RWPE2 (cell line): ENCODE data around the gene EXOC6B.
"Not testable (repeated sequence)": the region's sequence is repeated elsewhere in the genome, so short reads cannot be mapped to it uniquely, and the experiment has no call there.

Source experiments
- ATAC-seq: fragments of 200-7000 bp; cut with Tn5 transposase; 3 replicates; pipeline ENCODE4 v1.9.1; 2021; ENCODE audit warnings: low read depth
- DNase-seq: peaks from one replicate; pipeline ENCODE4 v3.0.0-alpha.2; 2020; ENCODE audit warnings: low spot score
- H3K27ac ChIP-seq: fragments of 450-650 bp; 2 replicates; pipeline ENCODE4 v1.5.1; 2017; ENCODE audit warnings: mild to moderate bottlenecking; ENCODE audit not compliant: poor library complexity, severe bottlenecking
- H3K27me3 ChIP-seq: fragments of 250-450 bp; sonication (Bioruptor Pico); 2 replicates; pipeline ENCODE4 v1.5.1; 2021; ENCODE audit warnings: mild to moderate bottlenecking, moderate library complexity; ENCODE audit not compliant: insufficient read depth, poor library complexity, severe bottlenecking
- H3K36me3 ChIP-seq: fragments of 250-450 bp; sonication (Bioruptor Pico); 2 replicates; pipeline ENCODE4 v1.5.1; 2020; ENCODE audit warnings: low read depth, mild to moderate bottlenecking, moderate library complexity
- H3K4me1 ChIP-seq: fragments of 250-450 bp; sonication (Bioruptor Pico); 2 replicates; pipeline ENCODE4 v1.5.1; 2021; ENCODE audit warnings: mild to moderate bottlenecking, moderate library complexity; ENCODE audit not compliant: insufficient read depth, poor library complexity, severe bottlenecking
- H3K4me3 ChIP-seq: fragments of 250-450 bp; sonication (Bioruptor Pico); 2 replicates; pipeline ENCODE4 v1.5.1; 2021; ENCODE audit warnings: mild to moderate bottlenecking, moderate library complexity; ENCODE audit not compliant: severe bottlenecking
- H3K9me3 ChIP-seq: fragments of 250-450 bp; sonication (Bioruptor Pico); 2 replicates; pipeline ENCODE4 v1.5.1; 2021; ENCODE audit warnings: mild to moderate bottlenecking, moderate library complexity; ENCODE audit not compliant: severe bottlenecking
- TF ChIP-seq, protein P1 (sequence below): fragments of 450-650 bp; IDR thresholded peaks from one replicate; pipeline ENCODE4 v1.5.1; 2017; ENCODE audit warnings: mild to moderate bottlenecking, moderate library complexity; ENCODE audit not compliant: poor library complexity, severe bottlenecking

Gene EXOC6B

DNA sequence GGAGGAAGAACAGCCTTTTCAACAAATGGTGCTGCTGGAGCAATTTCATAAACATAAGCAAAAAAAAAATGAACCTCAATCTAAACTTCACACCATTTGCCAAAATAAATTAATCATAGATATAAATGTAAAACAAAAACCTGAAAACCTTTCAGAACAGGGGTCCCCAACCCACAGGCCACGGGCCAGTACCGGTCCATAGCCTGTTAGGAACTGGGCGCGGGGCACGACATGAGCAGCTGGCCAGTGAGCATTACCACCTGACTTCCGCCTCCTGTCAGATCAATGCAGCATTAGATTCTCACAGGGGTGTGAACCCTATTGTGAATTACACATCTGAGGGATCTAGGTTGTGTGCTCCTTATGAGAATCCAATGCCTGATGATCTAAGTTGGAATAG lies 176.0 kb downstream of the EXOC6B start:
- Histone ChIP-seq H3K27me3 (no peaks in the 10 kb centered on the region), H3K27ac (no peak overlapping the region), H3K9me3 (no peaks in the 10 kb centered on the region), H3K4me3 (no peak overlapping the region), H3K36me3 (no peaks in the 10 kb centered on the region), H3K4me1 (no peaks in the 10 kb centered on the region)
- no peak for ATAC-seq
- DNase-seq = no peak
- TF ChIP-seq, protein P1, sequence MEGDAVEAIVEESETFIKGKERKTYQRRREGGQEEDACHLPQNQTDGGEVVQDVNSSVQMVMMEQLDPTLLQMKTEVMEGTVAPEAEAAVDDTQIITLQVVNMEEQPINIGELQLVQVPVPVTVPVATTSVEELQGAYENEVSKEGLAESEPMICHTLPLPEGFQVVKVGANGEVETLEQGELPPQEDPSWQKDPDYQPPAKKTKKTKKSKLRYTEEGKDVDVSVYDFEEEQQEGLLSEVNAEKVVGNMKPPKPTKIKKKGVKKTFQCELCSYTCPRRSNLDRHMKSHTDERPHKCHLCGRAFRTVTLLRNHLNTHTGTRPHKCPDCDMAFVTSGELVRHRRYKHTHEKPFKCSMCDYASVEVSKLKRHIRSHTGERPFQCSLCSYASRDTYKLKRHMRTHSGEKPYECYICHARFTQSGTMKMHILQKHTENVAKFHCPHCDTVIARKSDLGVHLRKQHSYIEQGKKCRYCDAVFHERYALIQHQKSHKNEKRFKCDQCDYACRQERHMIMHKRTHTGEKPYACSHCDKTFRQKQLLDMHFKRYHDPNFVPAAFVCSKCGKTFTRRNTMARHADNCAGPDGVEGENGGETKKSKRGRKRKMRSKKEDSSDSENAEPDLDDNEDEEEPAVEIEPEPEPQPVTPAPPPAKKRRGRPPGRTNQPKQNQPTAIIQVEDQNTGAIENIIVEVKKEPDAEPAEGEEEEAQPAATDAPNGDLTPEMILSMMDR = no peak

- not testable (repeated sequence) for H3K27me3 ChIP-seq, H3K9me3 ChIP-seq, H3K27ac ChIP-seq, ATAC-seq, H3K4me1 ChIP-seq, H3K4me3 ChIP-seq, DNase-seq, H3K36me3 ChIP-seq
Measured at GRCh38 chr2:72641221-72641620, 184.6 kb downstream of the EXOC6B start.

DNA sequence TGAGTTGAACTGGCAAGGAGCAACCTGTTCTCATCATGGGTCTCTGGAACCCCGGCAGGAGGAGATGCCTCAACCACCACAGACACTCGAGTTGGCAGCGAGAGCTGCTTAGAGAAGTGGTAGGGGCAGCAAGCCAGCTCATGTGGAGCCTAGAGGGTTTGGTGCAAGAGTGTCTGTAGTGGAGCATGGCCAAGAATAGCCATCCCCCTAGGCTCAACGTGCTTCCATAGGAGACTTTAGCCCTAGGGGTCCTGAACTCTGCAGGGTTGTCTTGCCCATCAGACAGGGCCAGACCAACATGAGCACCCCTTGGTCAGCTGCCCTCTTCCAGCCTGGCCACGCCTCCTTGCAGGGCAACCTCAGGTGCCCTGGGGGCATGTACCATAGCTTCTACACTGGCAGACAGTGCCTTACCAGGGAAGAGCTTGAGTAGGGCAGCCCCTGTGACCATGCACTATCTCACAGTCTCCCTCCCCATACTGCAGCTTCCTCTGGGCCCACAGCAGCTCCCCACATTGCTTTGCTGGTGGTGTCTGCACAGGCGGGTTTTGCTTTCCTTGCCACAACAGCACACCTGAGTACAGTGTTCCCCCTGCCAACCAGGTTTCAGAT lies 187.1 kb downstream of the EXOC6B start:
- TF ChIP-seq, protein P1 = no peak
- no peak overlapping the region for H3K4me3 ChIP-seq
- DNase-seq = no peak
- H3K27ac ChIP-seq = no peak overlapping the region
- H3K4me1 ChIP-seq = no peaks in the 10 kb centered on the region
- ATAC-seq = no peak
- H3K36me3 ChIP-seq = no peaks in the 10 kb centered on the region
- H3K27me3 ChIP-seq = no peaks in the 10 kb centered on the region
- no peaks in the 10 kb centered on the region for H3K9me3 ChIP-seq

- Histone ChIP-seq H3K4me3 (no peak overlapping the region), H3K27me3 (no peaks in the 10 kb centered on the region), H3K4me1 (no peaks in the 10 kb centered on the region), H3K9me3 (no peaks in the 10 kb centered on the region), H3K27ac (no peak overlapping the region), H3K36me3 (no peaks in the 10 kb centered on the region)
- DNase-seq = no peak
- no peak for ATAC-seq
- TF ChIP-seq, protein P1 = no peak
Measured at GRCh38 chr2:72636210-72636609, 189.6 kb downstream of the EXOC6B start.

GRCh38 chr2:72630767-72631166 lies 195.1 kb downstream of the EXOC6B start:
- TF ChIP-seq, protein P1 = no peak
- H3K27me3 ChIP-seq = no peaks in the 10 kb centered on the region
- no peaks in the 10 kb centered on the region for H3K9me3 ChIP-seq
- peaks cover 3% of the 10 kb centered on the region for H3K4me1 ChIP-seq
- no peak overlapping the region for H3K4me3 ChIP-seq
- H3K27ac ChIP-seq = no peak overlapping the region
- ATAC-seq (no peak), DNase-seq (no peak)
- H3K36me3 ChIP-seq = no peaks in the 10 kb centered on the region
